Left lung (tissue), 10 donors: ENCODE measurements around the gene RNU7-1. TPM values are rescaled to one million over a fixed set of nuclear protein-coding genes. Genes with fewer than 3 reads are reported as not detected.
A peak's percentile ranks its signal among the peaks of the same experiment; 100 is the strongest.

ENCODE experiments used
- ATAC-seq: fragments of 200-7000 bp; cut with Tn5 transposase; one replicate; pipeline ENCODE4 v1.9.1; 2020; ENCODE audit warnings: moderate library complexity
- DNase-seq, 4 donors: peaks; one replicate each; pipeline ENCODE4 v3.0.0-alpha.2; 2013 to 2020
- H3K27ac ChIP-seq, 2 donors: fragments of 200-600 bp; sonication (generic) in 1 of 2; one replicate each; pipeline versions ENCODE4 v1.5.0 to v1.8.0; 2020 to 2021
- H3K27me3 ChIP-seq, 2 donors: fragments of 200-600 bp; sonication (generic) in 1 of 2; one replicate each; pipeline versions ENCODE4 v1.5.0 to v1.8.0; 2020 to 2021
- H3K36me3 ChIP-seq, 2 donors: fragments of 200-600 bp; sonication (generic) in 1 of 2; one replicate each; pipeline versions ENCODE4 v1.5.0 to v1.8.0; 2020 to 2021
- H3K4me1 ChIP-seq, 2 donors: fragments of 200-600 bp; one replicate each; pipeline ENCODE4 v1.8.0; 2021
- H3K4me3 ChIP-seq, 2 donors: fragments of 200-600 bp; sonication (generic) in 1 of 2; one replicate each; pipeline versions ENCODE4 v1.5.0 to v1.8.0; 2020 to 2021; ENCODE audit warnings: mild to moderate bottlenecking in 1 of 2
- H3K9me3 ChIP-seq, 2 donors: fragments of 200-600 bp; sonication (generic) in 1 of 2; one replicate each; pipeline versions ENCODE4 v1.5.0 to v1.8.0; 2020 to 2021
- intact Hi-C, 2 donors: fragments of 100-400 bp; cut with DNase I; formaldehyde crosslinking; loops; one replicate each; pipeline versions ENCODE4 v1.11.2 to v1.14.2; 2022
- polyA plus RNA-seq, 6 donors: library from polyadenylated mRNA; unstranded; fragments of 120-200 nt; gene quantifications; one replicate each; pipeline ENCODE4 v1.2.1, GENCODE V29; 2013; ENCODE audit not compliant: insufficient read length in 6 of 6
- total RNA-seq, 2 donors: library from RNA; stranded (reverse); fragmentation: NEBNext Ultra II Directional; extraction: Animal tissue kit (Norgen Biotek cat#: 25700); gene quantifications; one replicate each; pipeline ENCODE4 v1.2.1, GENCODE V29; 2021
- TF ChIP-seq, protein P1 (sequence below), 2 donors: fragments of 200-600 bp; sonication (generic) in 1 of 2; IDR thresholded peaks; one replicate each; pipeline versions ENCODE4 v1.5.0 to v1.8.0; 2021; ENCODE audit warnings: antibody characterized with exemption in 2 of 2
- donor health status: DM: no; HTN: yes; CAD: no.
- donor health status: DM: no; HTN: no; CAD: no.

Gene RNU7-1
- total and polyA plus RNA-seq, 8 donors = 7.9 to 9.7 TPM; not detected in 6

DNA sequence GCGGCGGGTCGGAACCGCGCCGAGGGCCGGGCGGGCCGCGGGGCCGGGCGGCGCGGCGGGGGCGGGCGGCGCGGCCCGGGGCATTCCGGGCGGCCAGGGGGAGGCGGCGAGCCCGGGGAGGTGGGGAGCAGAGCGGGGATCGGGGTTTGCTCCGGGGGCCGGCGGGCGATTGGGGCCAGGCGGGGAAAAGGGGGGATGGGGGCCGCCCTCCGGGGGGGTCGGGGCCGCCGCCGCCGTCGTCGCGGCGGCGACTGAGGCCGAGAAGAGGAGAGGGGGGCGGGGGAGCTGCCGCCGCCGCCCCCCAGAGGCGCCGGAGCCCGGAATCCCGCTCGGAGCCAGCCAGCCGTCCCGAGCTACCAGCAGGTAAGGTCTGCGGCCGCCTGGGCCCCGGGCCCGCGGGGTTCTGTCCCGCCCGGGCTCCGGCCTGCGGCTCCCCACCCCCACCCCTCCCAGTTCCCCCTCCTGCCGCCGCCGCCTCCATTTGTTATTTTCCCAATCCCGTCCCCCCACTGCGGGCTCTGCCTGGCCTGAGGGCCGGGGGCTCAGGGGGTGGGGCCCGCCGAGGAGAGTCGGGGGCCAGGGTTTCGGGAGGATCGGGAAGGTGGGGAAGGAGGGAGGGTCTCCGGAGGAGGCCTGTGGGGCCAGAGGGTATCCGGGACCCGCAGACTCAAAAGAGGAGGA, 15.5 kb upstream of the RNU7-1 start:
- DNase-seq (peak in 1 of 4 donors; percentile 81), ATAC-seq (no peak)
- Histone ChIP-seq H3K4me1 (peaks cover 49 to 80% of the 10 kb centered on the region in 2 donors), H3K9me3 (no peaks in the 10 kb centered on the region), H3K27me3 (peaks cover 0 to 28% of the 10 kb centered on the region in 2 donors), H3K27ac (peak overlapping the region; percentile 85 to 91), H3K36me3 (peaks cover 0 to 4% of the 10 kb centered on the region in 2 donors), H3K4me3 (peak overlapping the region; percentile 68 to 70)
- TF ChIP-seq, protein P1, sequence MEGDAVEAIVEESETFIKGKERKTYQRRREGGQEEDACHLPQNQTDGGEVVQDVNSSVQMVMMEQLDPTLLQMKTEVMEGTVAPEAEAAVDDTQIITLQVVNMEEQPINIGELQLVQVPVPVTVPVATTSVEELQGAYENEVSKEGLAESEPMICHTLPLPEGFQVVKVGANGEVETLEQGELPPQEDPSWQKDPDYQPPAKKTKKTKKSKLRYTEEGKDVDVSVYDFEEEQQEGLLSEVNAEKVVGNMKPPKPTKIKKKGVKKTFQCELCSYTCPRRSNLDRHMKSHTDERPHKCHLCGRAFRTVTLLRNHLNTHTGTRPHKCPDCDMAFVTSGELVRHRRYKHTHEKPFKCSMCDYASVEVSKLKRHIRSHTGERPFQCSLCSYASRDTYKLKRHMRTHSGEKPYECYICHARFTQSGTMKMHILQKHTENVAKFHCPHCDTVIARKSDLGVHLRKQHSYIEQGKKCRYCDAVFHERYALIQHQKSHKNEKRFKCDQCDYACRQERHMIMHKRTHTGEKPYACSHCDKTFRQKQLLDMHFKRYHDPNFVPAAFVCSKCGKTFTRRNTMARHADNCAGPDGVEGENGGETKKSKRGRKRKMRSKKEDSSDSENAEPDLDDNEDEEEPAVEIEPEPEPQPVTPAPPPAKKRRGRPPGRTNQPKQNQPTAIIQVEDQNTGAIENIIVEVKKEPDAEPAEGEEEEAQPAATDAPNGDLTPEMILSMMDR (IDR thresholded peaks at IDR 0.05) = no peak
- intact Hi-C loops = loop anchor here in 1 of 2 donors (10.0 kb wide), 1 partner anchor 167 kb away; the partner anchor contains the start of gene C1R

DNA sequence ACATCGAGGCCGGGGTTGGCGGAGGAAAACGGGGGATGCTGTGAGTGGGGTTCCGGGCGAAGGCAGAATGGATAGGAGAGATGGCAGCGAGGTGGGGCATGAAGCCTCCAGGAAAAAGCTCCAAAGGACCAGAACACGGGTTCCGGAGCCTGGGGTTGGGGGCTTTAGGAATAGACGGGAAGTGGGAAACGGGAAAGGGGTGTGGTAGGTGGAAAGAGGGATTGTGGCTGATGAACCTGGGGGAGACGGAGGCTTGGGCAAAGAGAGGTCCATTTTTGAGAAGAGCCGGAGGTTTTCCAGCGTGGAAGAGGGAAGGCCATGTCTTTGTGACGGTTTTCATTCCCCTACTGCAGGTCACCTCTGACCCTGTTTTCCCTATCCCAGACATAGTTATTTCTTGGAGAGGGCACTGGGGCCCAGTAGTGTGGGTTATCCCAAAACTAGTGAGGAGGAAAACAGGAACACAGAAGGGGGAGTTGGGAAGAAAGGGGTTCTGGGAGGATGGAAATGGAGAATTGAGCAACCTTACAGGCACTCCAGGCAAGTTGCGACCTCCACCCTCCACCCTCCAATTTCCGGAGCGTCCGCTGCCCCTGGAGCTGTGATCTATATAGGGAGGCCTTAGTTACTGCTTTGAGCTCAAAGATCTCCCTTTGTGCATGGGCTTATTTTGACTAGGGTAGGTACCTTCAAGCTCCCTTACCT, 14.8 kb upstream of the RNU7-1 start:
- DNase-seq = peak in 1 of 4 donors; percentile 43
- no peaks in the 10 kb centered on the region for H3K9me3 ChIP-seq
- H3K4me1 ChIP-seq = peaks cover 50 to 80% of the 10 kb centered on the region in 2 donors
- peak overlapping the region; percentile 68 to 70 for H3K4me3 ChIP-seq
- H3K36me3 ChIP-seq = peaks cover 0 to 3% of the 10 kb centered on the region in 2 donors
- no peak for ATAC-seq
- TF ChIP-seq, protein P1 (IDR thresholded peaks at IDR 0.05) = no peak
- peaks cover 0 to 28% of the 10 kb centered on the region in 2 donors for H3K27me3 ChIP-seq
- H3K27ac ChIP-seq = peak overlapping the region; percentile 85 to 91
- intact Hi-C loops = loop anchor here in 1 of 2 donors (10.0 kb wide), 1 partner anchor 166 kb away; the partner anchor contains the start of gene C1R

DNA sequence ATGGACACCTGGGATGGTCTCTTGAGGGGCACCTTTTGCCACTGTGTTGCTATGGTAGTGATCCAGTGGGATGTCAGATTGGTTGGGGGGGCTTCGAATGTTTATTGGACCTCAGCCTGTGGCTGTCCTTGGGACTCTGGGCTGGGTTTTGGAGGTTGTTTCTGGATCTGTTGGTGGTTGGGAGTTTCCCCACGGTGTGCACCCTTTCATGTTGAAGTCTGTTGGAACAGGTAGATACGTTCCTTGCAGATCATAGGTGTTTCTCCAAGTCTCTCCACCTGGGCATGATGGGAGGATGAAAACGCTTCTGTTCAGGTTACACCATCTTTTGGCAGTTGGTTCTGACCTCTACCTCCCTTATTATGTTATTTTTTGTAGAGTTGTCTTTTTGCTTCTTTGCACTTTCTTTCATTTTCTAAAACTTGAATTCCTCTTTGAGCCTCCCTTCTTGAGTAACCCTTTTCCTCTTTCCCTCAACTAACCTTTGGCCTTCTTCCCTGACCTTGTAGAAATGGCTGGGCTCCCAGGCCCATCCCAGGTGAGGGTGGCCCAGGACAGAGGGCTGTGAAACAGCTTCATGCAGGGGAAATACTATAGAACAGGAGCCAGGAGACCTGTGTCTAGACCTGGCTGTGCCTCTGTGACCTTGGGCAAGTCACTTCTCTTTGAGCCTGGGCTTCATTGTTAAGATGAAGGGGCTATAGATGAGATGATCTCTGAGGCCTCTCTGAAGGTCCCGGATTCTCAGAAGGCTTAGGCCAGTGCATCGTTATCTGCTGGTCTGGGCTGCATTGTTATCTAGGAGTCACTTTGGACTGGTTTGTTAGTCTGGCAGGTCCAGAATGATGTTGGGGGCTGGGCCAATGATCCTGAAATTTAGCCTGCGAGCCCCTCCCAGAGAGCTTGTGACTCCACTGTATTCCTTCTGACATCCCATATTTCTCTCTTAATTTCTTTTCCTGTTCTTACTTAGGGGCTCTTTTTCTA, 13.9 kb upstream of the RNU7-1 start:
- TF ChIP-seq, protein P1 (IDR thresholded peaks at IDR 0.05) = no peak
- Histone ChIP-seq H3K27me3 (peaks cover 0 to 28% of the 10 kb centered on the region in 2 donors), H3K4me3 (peak overlapping the region; percentile 68 to 70), H3K36me3 (peaks cover 0 to 12% of the 10 kb centered on the region in 2 donors), H3K9me3 (no peaks in the 10 kb centered on the region), H3K4me1 (peaks cover 42 to 80% of the 10 kb centered on the region in 2 donors), H3K27ac (peak overlapping the region; percentile 85 to 91)
- ATAC-seq (no peak), DNase-seq (peak in 1 of 4 donors; percentile 1)
- intact Hi-C loops = loop anchor here in 1 of 2 donors (10.0 kb wide), 1 partner anchor 165 kb away; the partner anchor contains the start of gene C1R

DNA sequence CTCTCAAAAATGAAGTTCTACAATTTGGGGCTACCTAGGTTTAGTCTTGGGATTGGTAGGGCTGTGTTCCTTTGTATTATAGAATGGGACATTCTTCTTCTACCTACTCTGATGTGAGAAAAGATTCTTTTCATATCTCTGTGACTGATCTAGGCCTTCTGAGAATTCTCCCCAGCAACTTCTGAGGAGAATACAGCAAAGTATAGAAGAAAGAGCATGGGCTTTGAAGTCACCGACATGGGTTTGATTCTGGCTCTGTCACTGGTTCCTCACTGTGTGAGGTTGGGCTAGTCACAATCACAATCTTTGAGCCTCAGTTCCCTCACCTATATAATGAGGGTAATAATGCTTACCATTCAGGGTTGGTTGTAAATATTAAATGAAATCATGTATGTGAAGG, 10.8 kb upstream of the RNU7-1 start:
- ATAC-seq = no peak
- Histone ChIP-seq H3K9me3 (no peaks in the 10 kb centered on the region), H3K27ac (no peak overlapping the region), H3K4me1 (peaks cover 34 to 82% of the 10 kb centered on the region in 2 donors), H3K36me3 (peaks cover 0 to 37% of the 10 kb centered on the region in 2 donors), H3K27me3 (peaks cover 0 to 12% of the 10 kb centered on the region in 2 donors), H3K4me3 (no peak overlapping the region)
- intact Hi-C loops = no loop called here
- TF ChIP-seq, protein P1 (IDR thresholded peaks at IDR 0.05) = no peak
- no peak for DNase-seq
